Measurements from ENCODE around the gene PRR30. TPM values are rescaled to one million over a fixed set of nuclear protein-coding genes. Genes with fewer than 3 reads are reported as not detected.
A peak's percentile ranks its signal among the peaks of the same experiment; 100 is the strongest.

PRR30 gene
- total and polyA plus RNA-seq, 10 of the 15 experiments (the other 5 are each of a cell fraction or from before 2014, with no cell fraction given) = not detected

DNA sequence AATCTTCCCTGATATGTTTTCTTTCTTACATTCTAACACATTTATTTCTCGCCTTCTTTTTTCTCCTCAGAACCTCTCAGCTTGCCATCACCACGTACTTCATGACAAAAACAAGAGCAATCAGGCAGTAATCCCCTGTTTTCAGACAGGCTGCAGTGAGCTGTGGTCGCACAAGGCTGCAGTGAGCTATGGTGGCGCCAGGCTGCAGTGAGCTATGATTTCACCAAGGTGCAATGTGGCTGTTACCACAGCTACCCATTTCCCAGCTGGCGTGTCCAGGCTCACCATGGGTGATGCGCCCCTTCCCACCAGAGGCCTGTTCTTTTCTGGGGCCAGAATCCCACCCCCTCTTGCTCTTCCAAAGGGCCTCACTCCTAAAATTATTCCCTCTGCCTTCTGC lies 35.4 kb upstream of the PRR30 start:
- ATAC-seq (peak; percentile 46; the same call in 2 of the 3 replicates), DNase-seq (ENCODE audit: low read depth, low spot score) (no peak), FAIRE-seq (no peak)
- no peaks in the 10 kb centered on the region; a peak in 1 of 4 replicates for H3K27me3 ChIP-seq (replicated peaks in 1 of 2; ENCODE audit: control insufficient read depth in 2 of 2, insufficient read depth in 2 of 2, low read length in 1 of 2)
- H3K79me2 ChIP-seq (ENCODE audit: control insufficient read depth, insufficient read depth, low read length) = no peaks in the 10 kb centered on the region
- H3K27ac ChIP-seq (ENCODE audit: control insufficient read depth, insufficient read depth) = no peak overlapping the region
- H3K4me1 ChIP-seq (ENCODE audit: control insufficient read depth, insufficient read depth, low read length) = peaks cover 15% of the 10 kb centered on the region
- H3K4me3 ChIP-seq = no peak overlapping the region
- H4K20me1 ChIP-seq (ENCODE audit: control insufficient read depth, insufficient read depth) = no peaks in the 10 kb centered on the region
- H2AFZ ChIP-seq (ENCODE audit: control insufficient read depth, low read depth, low read length) = no peak overlapping the region
- ChIA-PET RAD21 (ENCODE audit: unreplicated experiment) (no interaction called here), SMC1A (ENCODE audit: uncharacterized antibody, unreplicated experiment) (interaction anchor here (0.6 to 1.5 kb wide), 3 partner anchors 17 to 393 kb away, joined by 3 to 4 read pairs (median 3); no protein-coding TSS in a partner anchor), CTCF (interaction anchor here (0.7 to 1.5 kb wide), 4 partner anchors 13 to 124 kb away, joined by 3 to 8 read pairs (median 3); no protein-coding TSS in a partner anchor), POLR2A (no interaction called here)
- no peaks in the 10 kb centered on the region for H3K9me3 ChIP-seq (replicated peaks; ENCODE audit: control insufficient read depth, insufficient read depth, low read length)
- intact Hi-C loops (cut with micrococcal nuclease; ENCODE audit: unreplicated experiment) (loop anchor here (10.0 kb wide), 1 partner anchor 110 kb away; the partner anchor contains the start of gene TRIM54), in situ Hi-C loops (cut with MboI) (no loop called here)
- 9% methylated on average over 6 of the region's 6 CpGs for WGBS (ENCODE audit: insufficient coverage, insufficient replicate concordance, low lambda C conversion rate, missing lambda C conversion rate)
- TF ChIP-seq FOS (IDR thresholded peaks at IDR 0.05; ENCODE audit: borderline replicate concordance, extremely low read depth, insufficient read length) (no peak), NFXL1 (IDR thresholded peaks at IDR 0.05; ENCODE audit: borderline replicate concordance) (no peak), YBX1 (IDR thresholded peaks at IDR 0.05) (no peak), CHD4 (IDR thresholded peaks at IDR 0.05) (no peak), MXI1 (IDR thresholded peaks at IDR 0.05; ENCODE audit: low read depth, low read length) (no peak), EGR1 (IDR thresholded peaks at IDR 0.05; ENCODE audit: borderline replicate concordance in 1 of 2, low read depth in 2 of 2, low read length in 2 of 2) (no peak), IRF5 (IDR thresholded peaks at IDR 0.05; ENCODE audit: borderline replicate concordance) (no peak), POLR2AphosphoS2 (IDR thresholded peaks at IDR 0.05; ENCODE audit: low read depth, low read length) (no peak), TAF1 (IDR thresholded peaks at IDR 0.05; ENCODE audit: borderline replicate concordance, low read depth, low read length) (no peak), KAT2A (conservative IDR thresholded peaks at IDR 0.05; ENCODE audit: control insufficient read depth, low read depth, low read length) (no peak), ATF7 (IDR thresholded peaks at IDR 0.05; ENCODE audit: low read depth) (no peak), PAX5 (IDR thresholded peaks at IDR 0.05; ENCODE audit: borderline replicate concordance, low read depth, low read length) (no peak), ZBED1 (IDR thresholded peaks at IDR 0.05; ENCODE audit: borderline replicate concordance) (no peak)
- TF ChIP-seq, protein P1, sequence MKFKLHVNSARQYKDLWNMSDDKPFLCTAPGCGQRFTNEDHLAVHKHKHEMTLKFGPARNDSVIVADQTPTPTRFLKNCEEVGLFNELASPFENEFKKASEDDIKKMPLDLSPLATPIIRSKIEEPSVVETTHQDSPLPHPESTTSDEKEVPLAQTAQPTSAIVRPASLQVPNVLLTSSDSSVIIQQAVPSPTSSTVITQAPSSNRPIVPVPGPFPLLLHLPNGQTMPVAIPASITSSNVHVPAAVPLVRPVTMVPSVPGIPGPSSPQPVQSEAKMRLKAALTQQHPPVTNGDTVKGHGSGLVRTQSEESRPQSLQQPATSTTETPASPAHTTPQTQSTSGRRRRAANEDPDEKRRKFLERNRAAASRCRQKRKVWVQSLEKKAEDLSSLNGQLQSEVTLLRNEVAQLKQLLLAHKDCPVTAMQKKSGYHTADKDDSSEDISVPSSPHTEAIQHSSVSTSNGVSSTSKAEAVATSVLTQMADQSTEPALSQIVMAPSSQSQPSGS (IDR thresholded peaks at IDR 0.05; ENCODE audit: low read length) = no peak
- H3K36me3 ChIP-seq (ENCODE audit: control insufficient read depth in 2 of 2, insufficient read depth in 2 of 2, low read length in 1 of 2) = no peaks in the 10 kb centered on the region
- BruUV-seq (replicated peaks) = no TSS peak
- no peak overlapping the region for H3K9ac ChIP-seq (ENCODE audit: control insufficient read depth, insufficient read depth, low read length)
- no peak overlapping the region for H3K4me2 ChIP-seq (ENCODE audit: control insufficient read depth, insufficient read depth)

All from GM12878 (cell line).